ENCODE measurements around the gene OTOS.

GRCh38 chr2:240149943-240150784 is 9.7 kb upstream of the OTOS start:
- TF ChIP-seq EZH2 (IDR thresholded peaks at IDR 0.05; ENCODE audit: insufficient read depth, poor library complexity, severe bottlenecking) (no peak), EZH2phosphoT487 (IDR thresholded peaks at IDR 0.05; ENCODE audit: insufficient read depth, low read depth) (no peak)
